GM21825 (cell line): ENCODE data around the gene KRT3.
"Not testable (repeated sequence)": the region's sequence is repeated elsewhere in the genome, so short reads cannot be mapped to it uniquely, and the experiment has no call there.

Experiments
- ATAC-seq: cut with Tn5 transposase; IDR thresholded peaks from one replicate; pipeline ENCODE4 v1.9.1; 2021; ENCODE audit warnings: mild to moderate bottlenecking, moderate library complexity; ENCODE audit not compliant: unreplicated experiment

Gene KRT3

DNA sequence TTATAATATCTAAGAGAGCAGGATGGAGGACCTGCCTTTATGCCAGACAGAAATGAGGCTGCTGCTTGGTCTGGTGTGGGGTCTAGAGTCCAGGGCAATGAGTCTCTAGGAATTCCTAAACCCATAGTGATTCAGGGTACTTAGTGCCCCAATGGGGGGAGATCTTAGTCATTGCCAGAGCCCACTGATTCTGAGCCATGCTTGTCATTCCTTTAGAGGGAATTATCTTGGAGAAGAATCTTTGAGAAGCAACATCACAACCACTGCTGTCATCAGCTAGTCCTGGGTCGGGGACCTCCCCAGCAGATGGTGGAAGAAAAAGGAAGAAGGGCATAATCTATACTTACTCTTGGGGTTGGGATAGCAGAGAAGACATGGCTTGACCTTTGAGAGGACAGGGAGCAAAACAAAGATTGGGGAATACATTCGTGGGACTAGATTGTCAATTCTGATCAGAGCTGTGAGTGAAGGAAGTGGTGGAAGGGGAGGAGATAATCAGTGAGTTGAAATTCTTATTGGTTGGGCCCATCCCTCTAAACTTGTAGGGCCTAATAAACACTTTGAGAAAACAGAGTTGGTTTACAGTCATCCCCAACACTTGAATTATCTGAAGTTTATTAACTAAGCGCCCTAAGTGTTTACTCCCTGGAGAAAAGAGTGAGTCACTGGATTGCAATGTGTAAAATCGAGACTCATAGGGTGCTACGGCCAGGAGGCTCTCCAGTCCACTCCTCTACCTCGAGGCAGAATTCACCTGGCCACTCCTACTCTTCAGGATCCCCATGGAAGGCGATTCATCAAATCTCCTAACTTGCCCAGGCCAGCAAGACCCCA is 3.0 kb upstream of the KRT3 start:
- ATAC-seq: no peak

DNA sequence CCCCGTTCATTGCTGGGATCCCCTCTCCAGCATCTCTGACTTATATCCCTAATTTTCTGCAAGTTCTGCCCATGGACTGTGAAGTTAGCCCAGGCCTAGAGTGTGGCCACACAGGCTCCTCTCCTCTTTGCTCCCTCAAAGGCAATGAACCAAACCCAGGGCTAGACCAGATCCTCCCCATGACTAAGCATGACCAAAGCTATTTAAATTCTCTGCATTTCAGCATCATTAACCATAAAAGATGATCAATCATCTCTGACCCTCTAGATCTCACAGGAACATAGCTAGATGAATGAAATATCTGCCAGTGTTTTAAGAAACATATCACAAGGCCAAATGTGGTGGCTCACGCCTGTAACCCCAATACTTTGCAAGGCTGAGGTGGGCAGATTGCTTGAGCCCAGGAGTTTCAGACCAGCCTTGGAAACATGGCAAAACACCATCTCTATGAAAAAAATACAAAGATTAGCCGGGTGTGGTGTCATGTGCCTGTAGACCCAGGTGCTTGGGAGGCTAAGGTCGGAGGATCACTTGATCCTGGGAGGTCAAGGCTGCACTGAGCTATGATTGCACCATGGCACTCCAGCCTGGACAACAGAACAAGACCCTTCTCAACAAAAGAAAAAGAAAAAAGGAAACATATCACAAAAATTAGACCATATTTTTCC is 2.2 kb upstream of the KRT3 start:
- ATAC-seq: no peak

- no peak for ATAC-seq
Observed at GRCh38 chr12:52797529-52797894, 1.6 kb upstream of the KRT3 start.

- ATAC-seq: no peak
Observed at GRCh38 chr12:52796839-52797528, 1.1 kb upstream of the KRT3 start.

DNA sequence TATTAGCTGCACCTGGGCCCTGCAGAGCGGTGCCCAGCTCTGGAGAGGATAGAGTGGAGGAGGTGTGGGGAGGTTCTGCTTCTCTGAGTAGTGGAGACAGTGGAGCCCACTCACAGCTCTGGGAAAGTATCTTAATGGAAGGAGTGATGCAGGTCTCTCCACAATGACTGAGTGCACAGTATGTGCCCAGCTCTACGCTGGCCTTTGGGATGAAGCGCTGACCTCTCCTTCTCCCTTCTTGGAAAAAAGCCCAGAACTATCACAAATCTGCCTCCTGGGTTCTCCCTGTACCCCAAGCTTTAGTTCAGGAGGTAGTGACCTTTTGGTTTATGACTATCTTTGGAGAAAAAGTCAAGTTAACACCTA is 495 bp upstream of the KRT3 start:
- ATAC-seq: no peak

GRCh38 chr12:52795332-52795674 is 614 bp downstream of the KRT3 start:
- not testable (repeated sequence) for ATAC-seq

DNA sequence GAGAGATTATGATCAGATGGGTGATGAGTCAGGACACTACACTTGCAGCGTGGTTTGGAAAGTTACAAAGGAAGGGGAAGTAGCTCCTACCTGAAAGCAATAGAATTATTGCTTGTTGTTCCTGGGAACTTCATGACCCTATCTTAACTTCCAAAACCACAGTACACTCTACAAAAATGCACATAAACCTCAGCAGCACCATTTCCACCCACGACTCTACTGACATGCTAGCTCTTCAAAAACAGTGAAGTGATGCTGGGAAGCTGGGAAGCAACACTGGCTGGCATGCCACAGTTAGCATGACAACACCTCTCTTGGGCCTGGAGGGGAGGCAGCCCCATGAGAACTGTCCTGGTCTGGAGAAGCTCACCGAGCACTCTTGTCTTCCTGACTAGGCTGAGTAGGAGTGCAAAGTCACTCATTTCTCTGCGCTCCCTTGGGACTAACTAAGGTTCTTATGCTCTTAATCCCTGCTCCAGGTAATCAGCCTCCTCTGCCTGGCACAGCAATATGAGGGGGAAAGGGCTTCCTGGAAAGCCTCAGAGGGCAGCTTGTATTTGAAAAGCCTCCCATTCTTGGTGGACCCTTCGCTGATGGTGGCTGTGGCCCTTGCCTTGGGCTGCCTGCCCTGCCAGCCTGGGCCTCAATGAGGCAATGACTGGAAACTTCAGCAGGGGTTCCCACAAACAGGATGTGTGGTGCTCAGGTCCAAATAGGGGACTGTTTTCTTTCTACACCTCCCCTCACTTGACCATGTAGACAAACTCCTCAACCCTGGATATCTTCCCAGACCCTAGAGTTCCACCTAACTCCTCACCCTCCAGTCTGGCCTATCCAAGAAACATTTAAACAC is 1.2 kb downstream of the KRT3 start:
- no peak for ATAC-seq

- no peak for ATAC-seq
Observed at GRCh38 chr12:52792185-52793029, 3.5 kb downstream of the KRT3 start.

- ATAC-seq: no peak
Observed at GRCh38 chr12:52791271-52792184, 4.4 kb downstream of the KRT3 start.

GRCh38 chr12:52790427-52791270 is 5.3 kb downstream of the KRT3 start:
- no peak for ATAC-seq

- ATAC-seq: no peak
Observed at GRCh38 chr12:52789637-52790426, 6.1 kb downstream of the KRT3 start.

DNA sequence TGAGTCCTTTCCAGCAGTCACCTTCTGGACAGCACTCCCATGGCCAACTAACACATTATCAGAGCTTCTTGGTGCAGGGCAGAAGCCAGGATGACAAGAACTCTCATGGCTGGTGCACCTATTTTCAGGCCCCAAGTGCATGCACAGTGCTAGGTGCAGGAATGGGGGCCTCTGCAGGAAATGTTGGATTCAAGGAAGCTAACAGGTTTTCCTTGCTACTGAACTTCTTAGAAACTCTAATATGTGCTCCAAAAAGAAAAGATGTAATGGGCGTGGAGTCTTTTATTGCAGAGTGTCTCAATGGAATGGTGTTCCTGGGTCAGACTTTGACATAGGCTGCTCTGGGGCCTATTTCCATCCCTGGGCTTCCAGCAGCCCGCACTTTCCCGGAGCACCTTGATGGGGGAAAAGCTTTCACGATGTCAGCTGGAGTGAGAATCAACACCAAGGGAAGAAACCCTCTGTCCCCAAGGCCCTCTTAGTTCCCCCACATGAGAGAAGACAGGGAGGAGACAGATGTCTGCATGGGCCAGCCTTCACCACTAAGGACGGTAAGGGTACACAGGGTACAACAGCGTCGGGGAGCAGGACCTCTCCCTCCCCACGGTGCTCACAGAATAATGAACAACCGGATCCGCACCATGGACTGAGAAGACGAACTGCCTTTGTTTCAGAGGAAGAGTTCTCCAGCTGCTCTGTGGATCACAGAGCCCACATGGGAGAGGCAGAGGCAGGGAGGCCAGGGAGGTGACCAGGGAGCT is 6.9 kb downstream of the KRT3 start:
- no peak for ATAC-seq

DNA sequence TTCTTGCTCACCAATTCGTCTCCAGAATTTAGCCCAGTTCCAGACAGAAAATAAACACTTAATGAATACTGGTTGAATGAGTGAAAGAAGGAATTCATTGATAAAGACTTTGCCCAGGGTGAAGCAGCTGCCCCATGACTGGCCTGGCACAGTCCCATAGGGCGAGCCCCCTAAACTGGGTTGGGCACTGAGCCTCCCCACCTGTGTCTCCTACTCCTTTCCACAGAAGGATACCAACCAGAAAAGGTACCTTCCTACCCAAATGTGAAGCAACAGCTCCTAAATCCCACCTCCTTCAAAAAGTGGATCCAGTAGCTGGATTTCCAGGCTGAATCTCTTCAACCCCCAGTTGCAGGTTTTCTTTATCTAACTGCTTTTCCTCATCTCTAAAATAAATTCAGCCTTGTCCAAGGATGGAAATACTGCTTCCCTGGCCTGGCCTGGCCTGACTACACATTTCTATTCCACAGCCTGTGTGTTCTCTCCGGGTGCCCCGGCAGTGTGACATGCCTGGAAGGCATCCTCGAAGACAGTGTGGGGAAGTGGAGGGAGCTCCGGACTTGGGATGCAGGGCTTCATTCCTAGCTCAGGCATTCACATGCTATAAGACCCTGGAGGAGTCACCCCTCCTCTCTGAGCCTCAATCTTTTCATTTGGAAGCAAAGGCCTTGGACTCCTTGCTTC is 7.6 kb downstream of the KRT3 start:
- ATAC-seq: no peak

- ATAC-seq: no peak
Observed at GRCh38 chr12:52787324-52788191, 8.4 kb downstream of the KRT3 start.

GRCh38 chr12:52784909-52785308 is 11.0 kb downstream of the KRT3 start:
- ATAC-seq: no peak
